ENCODE data around the gene PRG3.

DNA sequence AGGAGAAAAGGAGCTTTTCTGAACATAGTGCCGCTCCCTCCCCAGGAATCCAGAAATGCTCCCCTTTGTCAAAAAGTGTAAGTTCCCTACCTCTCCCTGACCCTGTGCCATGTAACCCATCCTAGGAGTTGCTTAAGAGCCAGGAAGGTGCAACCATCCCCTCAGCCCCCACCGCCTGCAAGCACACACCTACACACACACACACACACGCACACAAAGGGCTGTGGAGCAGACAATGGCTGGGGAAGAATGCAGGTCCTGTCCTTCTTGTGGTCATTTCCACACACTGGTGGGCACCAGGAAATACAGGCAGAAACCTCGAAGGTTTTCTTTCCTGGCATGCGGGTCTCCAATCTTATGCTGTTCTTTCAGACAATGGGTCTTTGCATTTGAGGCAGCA is 41.6 kb downstream of the PRG3 start:
- TF ChIP-seq, protein P1, sequence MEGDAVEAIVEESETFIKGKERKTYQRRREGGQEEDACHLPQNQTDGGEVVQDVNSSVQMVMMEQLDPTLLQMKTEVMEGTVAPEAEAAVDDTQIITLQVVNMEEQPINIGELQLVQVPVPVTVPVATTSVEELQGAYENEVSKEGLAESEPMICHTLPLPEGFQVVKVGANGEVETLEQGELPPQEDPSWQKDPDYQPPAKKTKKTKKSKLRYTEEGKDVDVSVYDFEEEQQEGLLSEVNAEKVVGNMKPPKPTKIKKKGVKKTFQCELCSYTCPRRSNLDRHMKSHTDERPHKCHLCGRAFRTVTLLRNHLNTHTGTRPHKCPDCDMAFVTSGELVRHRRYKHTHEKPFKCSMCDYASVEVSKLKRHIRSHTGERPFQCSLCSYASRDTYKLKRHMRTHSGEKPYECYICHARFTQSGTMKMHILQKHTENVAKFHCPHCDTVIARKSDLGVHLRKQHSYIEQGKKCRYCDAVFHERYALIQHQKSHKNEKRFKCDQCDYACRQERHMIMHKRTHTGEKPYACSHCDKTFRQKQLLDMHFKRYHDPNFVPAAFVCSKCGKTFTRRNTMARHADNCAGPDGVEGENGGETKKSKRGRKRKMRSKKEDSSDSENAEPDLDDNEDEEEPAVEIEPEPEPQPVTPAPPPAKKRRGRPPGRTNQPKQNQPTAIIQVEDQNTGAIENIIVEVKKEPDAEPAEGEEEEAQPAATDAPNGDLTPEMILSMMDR (IDR thresholded peaks at IDR 0.05), result no peak
- TF ChIP-seq POLR2A (IDR thresholded peaks at IDR 0.05), result no peak
